Thyroid gland (tissue), 4 donors: ENCODE measurements around the gene NUDT22.

Source experiments
- POLR2A ChIP-seq, 2 donors: fragments of 450-650 bp; IDR thresholded peaks; one replicate each; pipeline ENCODE4 v1.6.1; 2017; ENCODE audit warnings: antibody characterized with exemption in 2 of 2, mild to moderate bottlenecking in 2 of 2, moderate library complexity in 1 of 2
- TF ChIP-seq, protein P1 (sequence below), 6 experiments: fragments of 200-600 bp in 3 of 6; fragments of 450-650 bp in 3 of 6; sonication (generic) in 3 of 6; IDR thresholded peaks; one replicate each; pipeline ENCODE4 v1.5.1; 2016 to 2019; ENCODE audit warnings: antibody characterized with exemption in 6 of 6, mild to moderate bottlenecking in 2 of 6, inconsistent platforms in 1 of 6, moderate library complexity in 1 of 6

DNA sequence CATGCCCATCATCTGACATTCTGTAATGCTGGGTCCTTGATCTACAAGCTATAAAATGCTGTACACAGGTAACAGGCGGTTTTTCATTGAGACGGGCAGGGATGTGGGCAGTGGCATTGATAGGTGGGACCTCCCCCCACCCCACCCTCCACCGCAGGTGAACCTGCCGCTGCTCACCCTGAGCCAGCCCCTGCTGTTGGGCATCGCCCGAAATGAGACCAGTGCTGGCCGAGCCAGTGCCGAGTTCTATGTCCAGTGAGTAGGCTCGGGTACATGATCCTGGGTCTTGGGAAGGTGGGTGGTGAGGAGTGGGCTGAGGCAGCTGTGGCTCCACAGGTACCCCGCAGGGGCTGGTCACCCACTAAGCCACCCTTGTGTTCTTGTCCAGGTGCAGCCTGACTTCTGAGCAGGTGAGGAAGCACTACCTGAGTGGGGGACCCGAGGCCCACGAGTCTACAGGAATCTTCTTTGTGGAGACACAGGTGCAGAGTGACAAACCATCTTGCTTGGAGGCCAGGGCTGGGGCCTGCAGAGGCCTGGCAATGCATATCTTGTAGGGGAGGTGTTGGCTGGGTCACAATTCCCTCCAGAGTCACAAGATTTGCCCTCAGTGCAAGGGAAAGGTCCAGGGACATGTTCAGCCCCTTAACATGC lies 3.1 kb downstream of the NUDT22 start:
- TF ChIP-seq, protein P1, sequence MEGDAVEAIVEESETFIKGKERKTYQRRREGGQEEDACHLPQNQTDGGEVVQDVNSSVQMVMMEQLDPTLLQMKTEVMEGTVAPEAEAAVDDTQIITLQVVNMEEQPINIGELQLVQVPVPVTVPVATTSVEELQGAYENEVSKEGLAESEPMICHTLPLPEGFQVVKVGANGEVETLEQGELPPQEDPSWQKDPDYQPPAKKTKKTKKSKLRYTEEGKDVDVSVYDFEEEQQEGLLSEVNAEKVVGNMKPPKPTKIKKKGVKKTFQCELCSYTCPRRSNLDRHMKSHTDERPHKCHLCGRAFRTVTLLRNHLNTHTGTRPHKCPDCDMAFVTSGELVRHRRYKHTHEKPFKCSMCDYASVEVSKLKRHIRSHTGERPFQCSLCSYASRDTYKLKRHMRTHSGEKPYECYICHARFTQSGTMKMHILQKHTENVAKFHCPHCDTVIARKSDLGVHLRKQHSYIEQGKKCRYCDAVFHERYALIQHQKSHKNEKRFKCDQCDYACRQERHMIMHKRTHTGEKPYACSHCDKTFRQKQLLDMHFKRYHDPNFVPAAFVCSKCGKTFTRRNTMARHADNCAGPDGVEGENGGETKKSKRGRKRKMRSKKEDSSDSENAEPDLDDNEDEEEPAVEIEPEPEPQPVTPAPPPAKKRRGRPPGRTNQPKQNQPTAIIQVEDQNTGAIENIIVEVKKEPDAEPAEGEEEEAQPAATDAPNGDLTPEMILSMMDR (IDR thresholded peaks at IDR 0.05) = no peak
- no peak for TF ChIP-seq POLR2A (IDR thresholded peaks at IDR 0.05)
